Spleen (tissue), 11 donors: ENCODE measurements around the gene ZMYM4. TPM values are rescaled to one million over a fixed set of nuclear protein-coding genes. Genes with fewer than 3 reads are reported as not detected.

Experiments
- DNase-seq: peaks from one replicate; pipeline ENCODE4 v3.0.0-alpha.2; 2020
- H3K27ac ChIP-seq, 8 donors: fragments of 200-600 bp; sonication (generic) in 7 of 8; 1 replicate in 4 of 8; 2 replicates in 4 of 8; pipeline versions ENCODE4 v1.5.0 to v1.8.0; 2016 to 2021; ENCODE audit warnings: inconsistent platforms in 4 of 8, mild to moderate bottlenecking in 4 of 8, moderate library complexity in 1 of 8
- H3K27me3 ChIP-seq, 7 donors: fragments of 200-600 bp; sonication (generic) in 6 of 7; replicated peaks in 1 of 7; 1 replicate in 4 of 7; 2 replicates in 3 of 7; pipeline versions ENCODE4 v1.5.0 to v1.8.0; 2016 to 2021; ENCODE audit warnings: inconsistent platforms in 3 of 7, mild to moderate bottlenecking in 1 of 7
- H3K36me3 ChIP-seq, 6 donors: fragments of 200-600 bp; sonication (generic) in 5 of 6; 1 replicate in 4 of 6; 2 replicates in 2 of 6; pipeline versions ENCODE4 v1.5.0 to v1.8.0; 2016 to 2021; ENCODE audit warnings: inconsistent platforms in 2 of 6
- H3K4me1 ChIP-seq, 6 donors: fragments of 200-600 bp; sonication (generic) in 5 of 6; 1 replicate in 3 of 6; 2 replicates in 3 of 6; pipeline versions ENCODE4 v1.5.0 to v1.8.0; 2016 to 2021; ENCODE audit warnings: inconsistent platforms in 3 of 6
- H3K4me3 ChIP-seq, 8 donors: fragments of 200-600 bp; sonication (generic) in 7 of 8; 1 replicate in 4 of 8; 2 replicates in 4 of 8; pipeline versions ENCODE4 v1.5.0 to v1.8.0; 2016 to 2021; ENCODE audit warnings: inconsistent platforms in 4 of 8, mild to moderate bottlenecking in 4 of 8, moderate library complexity in 2 of 8
- H3K9me3 ChIP-seq, 8 donors: fragments of 200-600 bp; sonication (generic) in 7 of 8; 1 replicate in 4 of 8; 2 replicates in 4 of 8; pipeline versions ENCODE4 v1.5.0 to v1.8.0; 2016 to 2021; ENCODE audit warnings: inconsistent platforms in 4 of 8
- CTCF ChIP-seq, 11 experiments: fragments of 200-600 bp in 7 of 11; fragments of 450-650 bp in 4 of 11; sonication (generic) in 4 of 11; IDR thresholded peaks in 8 of 11; conservative IDR thresholded peaks in 3 of 11; 1 replicate in 7 of 11; 2 replicates in 4 of 11; pipeline versions ENCODE4 v1.4.0 to v1.8.0; 2016 to 2021; ENCODE audit warnings: antibody characterized with exemption in 11 of 11, inconsistent platforms in 4 of 11, mild to moderate bottlenecking in 1 of 11
- POLR2A ChIP-seq, 3 donors: fragments of 450-650 bp; IDR thresholded peaks; one replicate each; pipeline ENCODE4 v1.5.1; 2017; ENCODE audit warnings: antibody characterized with exemption in 3 of 3, mild to moderate bottlenecking in 1 of 3
- POLR2AphosphoS5 ChIP-seq, 3 donors: sonication (generic); formaldehyde crosslinking; IDR thresholded peaks; one replicate each; pipeline ENCODE4 v1.5.1; 2017; ENCODE audit warnings: antibody characterized with exemption in 3 of 3
- WGBS, 5 donors: extraction: QIAGEN DNeasy Blood & Tissue Kit in 3 of 5; methylation state at CpG; one replicate each; pipeline versions ENCODE4 v1.1.5 to v1.1.7; 2013 to 2018; 5-methylcytosine and 5-hydroxymethylcytosine counted together
- intact Hi-C: fragments of 100-400 bp; cut with DNase I; formaldehyde crosslinking; loops from one replicate; pipeline ENCODE4 v1.15.0; 2023; ENCODE audit warnings: low total_unique reads
- polyA plus RNA-seq, 3 donors: library from polyadenylated mRNA; stranded (reverse); fragments of 200-250 nt; gene quantifications; one replicate each; pipeline ENCODE4 v1.2.1, GENCODE V29; 2013
- total RNA-seq, 7 donors: library from RNA; depleted of rRNA in 3 of 7; stranded (reverse); fragments of >200 nt in 3 of 7; fragmentation: NEBNext Ultra II Directional in 4 of 7; extraction: Animal tissue kit (Norgen Biotek cat#: 25700) in 4 of 7; gene quantifications; one replicate each; pipeline versions ENCODE4 v1.1.0 to v1.2.1, GENCODE V29; 2016 to 2021
- donor health status: healthy with polysubstance abuse.
- donor health status: DM: no; HTN: no; CAD: no; lungs with moderate emphysema.
- donor health status: DM: no; HTN: no; CAD: no.
- donor health status: Bipolar disorder and iron deficiency.
- donor health status: healthy.
- donor health status: DM: no; HTN: no; CAD: no.
- donor health status: DM: yes; HTN: yes; CAD: no.

Gene ZMYM4
- total and polyA plus RNA-seq, 10 donors: 9.0 to 70.2 (median 47.1) TPM

DNA sequence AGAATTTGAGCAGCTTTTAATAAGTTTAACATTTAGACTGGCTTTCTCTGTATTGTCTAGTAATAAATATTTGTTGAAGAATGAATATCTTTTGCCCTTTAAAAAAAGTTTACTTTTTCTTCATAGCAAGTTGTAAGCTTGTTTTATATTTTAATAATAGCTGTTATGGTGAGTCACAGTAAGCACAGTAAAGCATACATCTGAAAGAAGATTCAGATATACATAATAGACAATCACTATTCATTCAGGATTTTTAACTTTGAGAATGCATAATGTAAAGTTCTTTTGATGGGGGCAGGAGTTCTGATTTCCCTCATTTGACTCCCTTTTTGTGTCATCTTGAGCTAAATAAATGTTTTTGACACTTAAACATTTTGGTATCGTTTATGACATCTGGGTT, 66.0 kb downstream of the ZMYM4 start:
- intact Hi-C loops: no loop called here
- Histone ChIP-seq H3K9me3 (no peaks in the 10 kb centered on the region), H3K36me3 (peaks cover 0 to 34% (median 0%) of the 10 kb centered on the region in 6 donors), H3K4me1 (peaks cover 0 to 8% (median 0%) of the 10 kb centered on the region in 6 donors), H3K27ac (no peak overlapping the region), H3K4me3 (no peak overlapping the region), H3K27me3 (no peaks in the 10 kb centered on the region)
- no peak for TF ChIP-seq CTCF (IDR thresholded peaks at IDR 0.05 in 8 of 11, conservative IDR thresholded peaks at IDR 0.05 in 3 of 11)
- TF ChIP-seq POLR2A (IDR thresholded peaks at IDR 0.05): no peak
- no peak for TF ChIP-seq POLR2AphosphoS5 (IDR thresholded peaks at IDR 0.05)
- WGBS, 5 donors: 65 to 88% (median 82%) methylated on average over 1 of the region's 1 CpG
- no peak for DNase-seq

DNA sequence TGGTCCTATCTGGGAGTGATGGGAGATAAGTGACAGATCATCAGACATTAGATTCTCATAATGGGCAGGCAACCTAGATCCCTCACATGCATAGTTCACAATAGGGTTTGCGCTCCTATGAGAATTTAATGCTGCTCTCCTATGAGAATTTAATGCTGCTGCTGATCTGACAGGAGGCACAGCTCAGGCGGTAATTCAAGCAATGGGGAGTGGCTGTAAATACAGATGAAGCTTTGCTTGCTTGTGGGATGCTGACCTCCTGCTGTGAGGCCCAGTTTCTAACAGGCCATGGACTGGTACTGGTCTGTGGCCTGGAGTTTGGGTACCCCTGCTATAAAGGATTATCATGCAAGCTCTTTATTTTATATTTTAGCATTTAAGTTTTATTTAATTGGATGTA, 72.0 kb downstream of the ZMYM4 start:
- Histone ChIP-seq H3K4me3 (no peak overlapping the region), H3K36me3 (peaks cover 0 to 21% (median 0%) of the 10 kb centered on the region in 6 donors), H3K27ac (no peak overlapping the region), H3K4me1 (peaks cover 0 to 22% (median 2%) of the 10 kb centered on the region in 6 donors), H3K9me3 (no peaks in the 10 kb centered on the region), H3K27me3 (no peaks in the 10 kb centered on the region)
- DNase-seq: no peak
- intact Hi-C loops: no loop called here
- WGBS, 5 donors: 94 to 100% (median 100%) methylated on average over 2 of the region's 2 CpGs
- no peak for TF ChIP-seq POLR2A (IDR thresholded peaks at IDR 0.05)
- no peak for TF ChIP-seq POLR2AphosphoS5 (IDR thresholded peaks at IDR 0.05)
- TF ChIP-seq CTCF (IDR thresholded peaks at IDR 0.05 in 8 of 11, conservative IDR thresholded peaks at IDR 0.05 in 3 of 11): no peak

DNA sequence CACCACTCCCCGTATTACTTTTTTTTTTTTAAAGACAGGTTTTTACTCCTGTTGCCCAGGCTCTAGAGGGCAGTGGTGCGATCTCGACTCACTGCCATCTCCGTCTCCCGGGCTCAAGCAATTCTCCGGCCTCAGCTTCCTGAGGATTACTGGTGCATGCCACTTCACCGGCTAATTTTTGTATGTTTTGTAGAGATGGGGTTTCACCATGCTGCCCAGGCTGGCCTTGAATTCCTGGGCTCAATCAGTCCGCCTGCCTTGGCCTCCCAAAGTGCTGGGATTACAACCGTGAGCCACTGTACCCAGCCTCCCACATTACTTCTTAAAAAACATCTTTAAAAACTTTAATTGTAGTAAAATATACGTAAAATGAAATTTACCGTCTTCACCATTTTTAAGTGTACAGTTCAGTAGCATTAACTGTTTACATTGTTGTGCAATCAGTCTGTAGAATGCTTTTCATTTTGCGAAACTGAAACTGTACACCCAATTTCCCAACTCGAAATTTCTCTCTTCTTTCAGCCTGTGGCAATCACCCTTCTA, 77.0 kb downstream of the ZMYM4 start:
- H3K9me3 ChIP-seq: no peaks in the 10 kb centered on the region
- 53 to 79% (median 70%) methylated on average over 13 of the region's 13 CpGs for WGBS, 5 donors
- DNase-seq: no peak
- TF ChIP-seq POLR2A (IDR thresholded peaks at IDR 0.05): no peak
- no peak for TF ChIP-seq POLR2AphosphoS5 (IDR thresholded peaks at IDR 0.05)
- TF ChIP-seq CTCF (IDR thresholded peaks at IDR 0.05 in 8 of 11, conservative IDR thresholded peaks at IDR 0.05 in 3 of 11): no peak
- H3K4me1 ChIP-seq: peaks cover 0 to 34% (median 5%) of the 10 kb centered on the region in 6 donors
- intact Hi-C loops: no loop called here
- H3K36me3 ChIP-seq: no peaks in the 10 kb centered on the region
- peak overlapping the region in 7 of 8 donors; percentile 66 to 89 (median 82) for H3K27ac ChIP-seq
- peak overlapping the region in 4 of 8 donors; percentile 7 to 52 (median 13) for H3K4me3 ChIP-seq
- no peaks in the 10 kb centered on the region for H3K27me3 ChIP-seq

GRCh38 chr1:35350872-35351271, 82.4 kb downstream of the ZMYM4 start:
- TF ChIP-seq POLR2A (IDR thresholded peaks at IDR 0.05): no peak
- no peak for TF ChIP-seq POLR2AphosphoS5 (IDR thresholded peaks at IDR 0.05)
- no peak for TF ChIP-seq CTCF (IDR thresholded peaks at IDR 0.05 in 8 of 11, conservative IDR thresholded peaks at IDR 0.05 in 3 of 11)
- Histone ChIP-seq H3K4me1 (peaks cover 0 to 29% (median 3%) of the 10 kb centered on the region in 6 donors), H3K27me3 (no peaks in the 10 kb centered on the region), H3K36me3 (no peaks in the 10 kb centered on the region), H3K27ac (no peak overlapping the region), H3K4me3 (no peak overlapping the region), H3K9me3 (no peaks in the 10 kb centered on the region)
- intact Hi-C loops: no loop called here
- no peak for DNase-seq
- WGBS, 5 donors: 90 to 96% (median 95%) methylated on average over 6 of the region's 6 CpGs
